ENCODE data around the gene ETF1.
A peak's percentile ranks its signal among the peaks of the same experiment; 100 is the strongest.
"Not testable (repeated sequence)": the region's sequence is repeated elsewhere in the genome, so short reads cannot be mapped to it uniquely, and the experiment has no call there.

Gene ETF1

DNA sequence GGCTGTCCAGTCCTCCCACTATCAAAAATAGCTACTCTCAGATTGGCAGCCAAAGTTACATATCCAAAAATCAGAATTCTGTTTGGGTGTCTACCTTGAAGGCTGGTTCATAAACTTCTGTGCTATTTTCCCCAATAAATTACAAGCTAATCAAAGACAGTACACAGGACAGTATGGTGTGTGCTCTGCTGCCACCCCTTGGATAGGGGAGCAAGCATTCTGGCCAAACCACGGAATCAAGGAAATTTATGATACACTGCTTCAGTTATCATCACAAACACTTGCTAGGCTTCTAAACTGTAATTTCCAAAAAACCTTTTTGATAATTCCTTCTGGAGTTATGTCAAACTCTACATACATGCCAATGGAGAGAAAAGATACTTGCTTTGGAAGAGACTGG, 15.9 kb downstream of the ETF1 start:
- DNase-seq, result no peak

DNA sequence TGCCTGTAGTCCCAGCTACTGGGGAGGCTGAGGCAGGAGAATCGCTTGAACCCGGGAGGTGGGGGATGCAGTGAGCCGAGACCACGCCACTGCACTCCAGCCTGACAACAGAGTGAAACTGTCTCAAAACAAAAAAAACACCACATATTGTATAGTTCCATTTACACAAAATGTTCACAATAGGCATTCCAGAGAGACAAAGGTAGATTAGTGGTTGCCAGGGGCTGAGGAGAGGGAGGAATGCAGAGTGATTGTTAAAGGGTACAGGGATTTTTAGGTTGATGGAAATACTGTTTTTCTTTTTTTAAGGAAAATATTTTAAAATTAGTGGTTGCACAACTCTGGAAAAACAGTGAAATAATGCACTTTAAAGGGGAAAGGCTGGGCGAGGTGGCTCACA, 19.6 kb downstream of the ETF1 start:
- no peak for DNase-seq

DNA sequence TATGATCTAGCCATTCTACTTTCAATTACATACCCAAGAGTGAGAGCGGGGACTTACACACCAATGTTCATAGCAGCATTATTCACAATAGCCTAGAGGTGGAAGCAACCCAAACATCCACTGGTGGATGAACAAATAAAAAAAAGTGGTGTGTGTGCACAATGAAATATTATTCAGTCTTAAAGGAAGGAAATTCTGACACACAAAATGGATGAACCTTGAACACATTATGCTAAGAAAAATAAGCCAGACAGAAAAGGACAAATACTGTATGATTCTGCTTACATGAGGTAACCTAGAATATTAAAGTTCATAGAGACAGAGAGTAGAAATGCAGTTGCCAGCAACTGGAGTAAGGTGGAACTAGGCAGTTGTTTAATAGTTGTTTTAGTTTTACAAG, 22.1 kb downstream of the ETF1 start:
- no peak for DNase-seq

DNA sequence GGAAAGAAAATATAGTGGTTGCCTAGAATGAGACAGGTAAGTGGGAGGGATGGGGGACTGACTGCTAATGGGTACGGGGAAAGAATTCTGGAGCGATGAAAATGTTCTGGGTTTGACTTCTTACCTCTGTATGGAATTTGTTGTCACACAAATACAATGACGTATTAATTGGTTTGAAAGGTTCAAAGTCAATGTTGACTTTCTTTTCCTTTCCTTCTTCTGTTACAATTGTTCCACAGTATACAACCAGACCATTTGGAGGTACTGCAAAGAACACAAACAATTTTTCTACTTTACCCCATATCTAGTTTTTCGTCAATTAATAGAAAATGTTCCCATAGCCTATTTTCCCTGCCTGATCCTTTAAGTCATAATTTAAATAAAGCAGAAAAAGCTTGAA, 25.6 kb downstream of the ETF1 start:
- no peak for DNase-seq

DNA sequence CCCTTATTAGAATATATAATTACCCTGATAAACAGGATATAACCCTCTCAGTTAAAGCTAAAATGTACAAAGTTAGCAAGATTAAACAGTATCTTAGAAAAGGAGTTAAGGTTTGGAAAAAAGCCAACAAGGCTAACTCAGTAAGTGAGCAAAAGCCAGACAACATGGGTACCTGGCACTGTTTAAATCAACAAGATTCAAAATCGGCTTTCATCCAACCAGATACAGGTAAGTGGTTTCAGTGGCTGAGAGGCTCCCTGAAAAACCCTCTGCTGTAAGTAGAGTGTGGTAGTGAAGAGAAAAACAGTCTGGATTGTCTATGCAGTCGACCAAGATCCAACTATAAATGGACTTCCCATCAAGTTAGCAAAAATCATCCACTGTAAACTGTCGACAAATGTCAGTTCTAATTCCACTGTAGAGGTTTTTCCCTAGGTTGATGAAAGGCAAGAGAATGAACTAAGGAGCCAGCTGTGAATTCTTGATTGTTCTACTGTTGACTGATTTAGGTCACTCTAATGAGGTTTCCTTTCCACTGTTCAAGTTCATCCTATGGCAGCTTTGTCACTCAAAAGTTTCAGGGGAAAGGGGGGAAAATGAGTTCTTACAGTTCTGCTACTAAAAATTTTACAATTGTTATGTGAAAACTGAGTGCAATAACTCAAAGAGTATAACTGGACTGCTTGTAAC, 27.3 kb downstream of the ETF1 start:
- no peak for DNase-seq

DNA sequence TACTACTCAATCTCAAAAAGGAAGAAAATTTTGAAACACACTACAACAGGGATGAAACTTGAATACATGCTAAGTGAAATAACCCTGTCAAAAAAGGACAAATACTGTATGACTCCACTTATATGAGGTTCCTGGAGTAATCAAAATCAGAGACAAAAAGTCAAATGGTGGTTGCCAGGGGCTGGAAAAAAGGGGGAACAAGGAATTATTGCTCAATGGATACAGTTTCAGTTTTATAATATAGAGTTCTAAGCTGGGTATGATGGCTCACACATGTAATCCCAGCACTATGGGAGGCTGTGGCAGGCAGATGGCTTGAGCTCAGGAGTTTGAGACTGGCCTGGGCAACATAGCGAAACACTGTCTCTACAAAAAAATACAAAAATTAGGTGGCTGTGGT, 29.0 kb downstream of the ETF1 start:
- DNase-seq, result no peak

DNA sequence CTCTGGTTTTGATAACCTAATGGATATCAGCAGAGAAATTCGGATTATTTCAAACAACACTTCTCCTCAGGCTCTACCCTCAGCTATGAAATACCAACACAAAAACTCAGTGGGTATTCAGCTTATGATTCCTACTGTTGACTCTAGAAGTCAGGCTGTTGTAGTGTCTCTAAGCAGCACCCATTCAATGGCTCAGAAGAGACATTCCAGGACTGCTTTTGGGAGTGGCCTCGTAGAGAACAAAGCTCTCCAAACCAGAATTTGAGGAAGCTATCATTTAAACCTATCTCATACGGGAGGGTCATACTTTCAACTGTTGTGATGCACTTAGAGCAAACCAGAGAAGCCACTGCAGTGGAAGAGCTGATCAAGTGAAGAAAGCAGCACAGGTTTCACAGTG, 34.1 kb downstream of the ETF1 start:
- DNase-seq, result no peak

DNA sequence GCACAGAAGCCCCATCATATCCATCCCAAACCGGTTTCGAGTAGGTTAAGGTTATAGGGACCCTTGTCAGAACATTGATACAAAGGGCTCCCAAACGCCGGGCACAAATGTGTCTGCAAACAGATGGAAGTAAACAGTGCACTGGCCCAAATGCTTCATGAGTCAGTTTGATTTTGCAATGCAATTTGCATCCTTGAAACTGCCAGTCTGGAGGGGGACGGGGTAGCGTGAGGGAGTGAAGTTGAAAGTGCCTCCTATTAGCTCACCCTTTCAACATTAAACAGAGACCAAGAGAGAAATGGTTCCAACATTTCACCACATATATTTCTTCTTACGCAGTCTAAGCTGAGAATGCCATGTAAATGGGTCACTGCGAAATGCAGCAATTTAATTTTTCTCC, 35.6 kb downstream of the ETF1 start:
- not testable (repeated sequence) for DNase-seq

DNA sequence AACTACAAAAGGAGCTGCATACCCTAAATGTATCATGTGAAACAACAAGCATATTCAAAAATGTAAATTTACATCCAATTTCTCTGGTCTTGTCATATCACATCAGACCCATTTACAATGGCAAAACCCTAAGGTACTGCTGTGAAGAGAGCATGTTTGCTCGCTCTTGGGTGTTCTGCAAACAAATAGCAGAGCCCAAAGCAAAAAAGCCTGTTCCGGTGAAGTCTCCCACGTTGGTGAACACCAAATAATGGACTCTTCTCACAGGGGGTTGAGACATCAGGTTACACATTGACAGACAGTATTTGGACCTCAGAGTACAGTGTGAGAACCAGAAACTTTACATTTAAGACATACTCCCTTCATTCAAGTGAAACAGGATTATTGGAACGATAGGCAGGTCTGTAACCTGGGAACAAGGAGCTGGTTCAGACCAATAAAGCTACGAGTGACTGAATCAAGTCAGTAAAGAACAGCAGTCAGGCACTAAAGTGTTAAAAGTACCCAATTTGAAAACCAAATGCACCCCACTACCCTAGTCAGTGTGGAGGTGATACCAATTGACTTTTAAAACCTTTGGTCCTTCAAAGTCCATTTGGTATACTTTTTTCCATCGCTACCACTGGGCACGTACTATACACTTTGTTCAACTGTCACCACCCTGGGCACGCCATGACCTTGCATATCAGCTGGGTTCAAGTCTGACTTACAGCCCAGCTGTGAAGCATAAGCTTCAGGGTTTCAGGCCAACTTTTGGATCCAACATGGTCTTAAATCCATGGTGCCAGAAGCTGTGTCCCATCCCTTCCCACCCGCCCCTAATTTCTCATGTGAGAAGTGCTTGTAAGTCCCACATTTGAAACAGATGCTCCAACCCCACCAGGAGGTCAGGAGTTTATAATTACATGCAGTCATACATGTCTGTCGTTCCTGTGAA, 36.4 kb downstream of the ETF1 start:
- no peak for DNase-seq

DNA sequence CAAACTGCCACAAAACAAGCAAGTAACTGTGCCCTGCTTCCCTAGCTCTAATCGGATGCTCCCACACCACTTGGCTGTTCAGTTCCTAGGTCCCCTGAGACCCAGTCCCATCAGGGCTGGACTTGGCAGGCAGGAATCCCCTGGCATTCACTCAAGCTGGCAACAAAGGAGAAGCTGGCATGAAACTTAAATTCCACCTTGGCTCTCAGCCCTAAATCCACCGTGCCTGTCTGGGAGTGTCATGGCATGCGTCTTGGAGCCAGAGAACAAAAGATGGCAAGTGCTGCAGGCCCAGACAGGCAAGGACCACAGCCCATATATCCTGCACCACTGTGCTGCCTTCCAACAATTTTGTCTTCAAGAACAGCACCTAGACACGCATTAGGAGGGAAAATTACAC, 38.2 kb downstream of the ETF1 start:
- no peak for DNase-seq

DNA sequence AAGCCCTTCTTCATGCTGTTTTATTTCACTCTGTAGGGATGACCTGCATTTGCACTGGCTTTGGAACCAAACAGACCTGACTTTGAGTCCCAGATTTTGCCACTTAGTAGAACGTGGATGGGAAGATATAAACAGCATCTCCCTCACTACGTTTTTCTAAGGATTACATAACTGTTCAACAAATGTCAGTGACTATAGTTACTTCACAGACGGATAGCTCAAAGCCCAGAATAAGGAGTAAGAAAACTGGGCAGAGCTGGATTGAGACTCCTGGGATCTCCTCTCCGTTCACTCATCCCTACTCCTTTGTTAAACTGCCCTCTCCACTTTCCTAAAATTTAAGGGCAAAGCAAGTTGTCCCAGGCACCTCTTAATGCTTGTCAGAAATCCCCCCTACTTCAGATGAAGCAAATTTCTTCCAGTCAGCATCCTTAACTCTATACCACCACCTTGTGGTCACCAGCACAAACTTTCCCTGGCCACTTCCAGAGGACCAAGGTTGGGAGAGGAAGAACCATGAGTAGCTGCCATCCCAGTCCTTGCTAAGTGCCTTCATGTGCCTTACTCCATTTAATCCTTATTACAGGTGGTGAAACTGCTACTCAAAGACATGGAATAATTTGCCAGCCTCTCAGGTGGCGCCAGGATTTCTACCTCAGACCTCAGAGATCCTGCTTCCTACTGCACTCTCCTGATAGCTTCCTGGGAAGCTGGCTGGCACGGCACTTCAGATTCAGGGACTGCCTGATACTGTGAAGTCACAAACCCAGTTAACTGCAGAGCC, 39.4 kb downstream of the ETF1 start:
- DNase-seq, result peak; percentile 34

DNA sequence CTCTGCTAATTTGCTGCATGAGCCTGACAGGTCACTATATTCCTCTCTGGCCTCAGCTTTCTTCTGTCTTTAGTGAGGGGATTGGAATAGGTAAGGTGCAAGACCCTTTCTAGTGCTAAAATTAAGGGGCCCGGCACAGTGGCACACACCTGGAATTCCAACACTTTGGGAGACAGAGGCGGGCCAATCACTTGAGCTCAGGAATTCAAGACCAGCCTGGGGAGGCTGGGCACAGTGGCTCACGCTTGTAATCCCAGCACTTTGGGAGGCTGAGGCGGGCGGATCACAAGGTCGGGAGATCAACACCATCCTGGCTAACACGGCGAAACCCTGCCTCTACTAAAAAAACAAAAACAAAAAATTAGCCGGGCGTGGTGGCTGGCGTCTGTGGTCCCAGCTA, 40.5 kb downstream of the ETF1 start:
- DNase-seq, result no peak

DNA sequence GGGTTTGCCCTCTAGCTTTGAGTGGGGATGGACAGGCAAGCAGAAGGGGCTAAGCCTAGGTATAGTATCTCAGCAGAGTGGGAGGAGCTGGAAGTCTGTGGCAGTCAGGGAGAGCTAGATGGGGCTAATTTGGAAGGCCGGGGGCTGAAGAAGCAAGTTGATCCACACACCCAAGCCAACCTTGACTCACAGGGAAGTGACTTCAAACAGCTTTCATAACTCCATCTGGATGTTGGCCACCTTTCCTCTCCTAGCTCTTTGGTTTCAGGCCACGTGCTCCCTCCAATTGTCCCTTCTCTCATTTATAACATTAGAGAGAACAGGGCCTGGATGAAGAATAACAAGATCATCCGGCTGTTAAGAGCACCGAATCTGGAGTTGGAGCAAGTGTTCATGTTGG, 40.9 kb downstream of the ETF1 start:
- DNase-seq, result no peak

DNA sequence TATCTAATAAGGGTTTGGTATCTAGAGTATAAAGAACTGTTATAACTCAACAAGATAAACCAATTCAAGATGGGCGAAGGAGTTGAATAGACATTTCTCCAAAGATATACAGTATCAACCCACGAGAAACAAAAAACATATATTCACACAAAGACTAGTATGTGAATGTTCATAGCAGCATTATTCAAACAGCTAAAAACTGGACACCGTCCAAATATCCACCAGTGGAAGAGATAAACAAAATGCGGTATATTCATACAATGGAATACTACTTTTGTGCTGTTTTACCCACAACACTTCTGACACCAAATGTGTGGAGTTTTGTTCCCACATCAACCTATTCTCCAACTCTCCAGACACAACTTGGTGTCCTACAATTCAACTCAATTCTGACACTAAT, 44.7 kb downstream of the ETF1 start:
- DNase-seq, result no peak

DNA sequence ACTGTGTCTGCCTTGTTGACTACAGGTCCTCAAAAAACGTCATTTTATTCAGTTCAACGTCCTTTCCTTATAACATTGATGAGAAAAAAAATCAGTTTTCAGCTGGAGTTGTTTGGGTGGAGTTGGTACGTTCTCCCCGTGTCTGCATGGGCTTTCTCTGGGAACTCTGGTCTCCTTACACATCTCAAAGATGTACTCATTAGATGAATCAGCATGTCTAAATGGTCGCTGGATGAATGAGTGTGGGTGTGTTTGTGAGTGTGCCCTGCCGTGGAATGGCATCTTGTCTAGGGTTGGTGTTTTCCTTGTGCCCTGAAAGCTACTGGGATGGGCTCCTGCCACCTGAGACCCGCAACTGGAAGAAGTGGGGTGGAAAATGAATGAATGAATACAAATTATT, 47.7 kb downstream of the ETF1 start:
- no peak for DNase-seq

DNA sequence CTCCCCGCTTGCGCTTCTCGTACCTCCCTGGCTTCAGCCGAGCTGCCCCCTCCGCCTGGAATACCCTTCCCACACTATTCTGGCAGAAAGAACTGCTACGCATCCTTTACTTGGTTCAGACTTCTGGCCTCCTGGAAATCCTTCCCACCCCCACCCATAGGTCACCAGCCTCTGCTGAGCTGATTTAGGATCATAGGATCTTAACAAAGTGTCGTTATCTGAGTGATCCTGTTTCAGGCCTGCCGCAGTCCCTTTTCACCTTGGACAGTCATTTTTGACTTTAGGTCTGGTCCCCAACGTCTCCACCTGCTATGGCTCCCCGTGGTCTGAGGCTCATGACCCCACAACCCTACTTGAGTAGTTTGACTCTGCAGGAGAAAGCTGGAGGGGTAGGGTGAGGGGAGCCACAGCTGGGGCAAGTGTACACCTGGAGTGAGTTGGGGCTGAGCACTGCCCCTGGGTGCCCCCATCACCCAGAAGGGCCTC, 50.4 kb downstream of the ETF1 start:
- no peak for DNase-seq

DNA sequence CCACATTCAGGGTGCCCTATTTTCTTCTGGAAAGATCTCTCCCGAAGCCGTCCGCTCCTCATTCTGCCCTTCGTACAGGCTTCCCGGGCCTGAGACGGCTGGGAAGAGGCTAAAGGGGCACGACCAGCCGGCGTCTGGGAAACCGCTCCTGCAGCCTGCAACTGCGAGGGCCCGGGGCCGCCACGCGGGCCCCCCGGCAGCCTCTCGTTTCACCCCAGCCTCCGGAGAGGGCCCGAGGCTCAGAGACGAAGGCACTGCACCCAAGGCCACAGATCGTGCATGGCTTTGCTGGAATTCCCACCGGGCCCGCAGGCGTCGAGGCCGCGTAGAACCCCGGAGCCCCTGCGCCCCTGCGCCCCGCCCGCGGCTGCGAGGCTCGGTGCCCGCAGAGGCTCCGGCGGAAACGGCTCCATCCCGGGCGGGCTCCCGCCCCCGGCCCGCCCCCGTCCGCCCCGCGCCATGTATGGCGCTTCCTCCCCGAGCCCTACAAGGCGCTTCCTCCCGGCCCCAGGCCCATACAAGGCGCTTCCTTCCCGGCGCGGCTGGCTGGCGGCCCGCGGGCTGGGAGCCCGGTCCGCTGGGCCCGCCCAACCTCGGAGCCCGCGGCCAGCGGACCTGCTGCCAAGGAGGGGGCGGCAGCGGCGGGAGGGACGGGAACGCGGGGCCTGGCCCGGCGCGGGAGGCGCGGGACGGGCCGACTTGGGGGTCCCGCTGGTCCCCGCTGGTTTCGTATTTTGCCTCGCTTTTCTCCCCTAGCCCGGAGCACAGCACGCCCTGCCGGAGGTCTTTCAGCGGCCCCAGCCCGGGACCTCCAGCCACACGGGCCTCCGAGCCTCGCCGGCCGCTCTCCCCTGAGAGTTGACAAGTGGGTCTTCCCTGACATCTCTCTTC, 51.1 kb downstream of the ETF1 start:
- DNase-seq, result peak; percentile 86

DNA sequence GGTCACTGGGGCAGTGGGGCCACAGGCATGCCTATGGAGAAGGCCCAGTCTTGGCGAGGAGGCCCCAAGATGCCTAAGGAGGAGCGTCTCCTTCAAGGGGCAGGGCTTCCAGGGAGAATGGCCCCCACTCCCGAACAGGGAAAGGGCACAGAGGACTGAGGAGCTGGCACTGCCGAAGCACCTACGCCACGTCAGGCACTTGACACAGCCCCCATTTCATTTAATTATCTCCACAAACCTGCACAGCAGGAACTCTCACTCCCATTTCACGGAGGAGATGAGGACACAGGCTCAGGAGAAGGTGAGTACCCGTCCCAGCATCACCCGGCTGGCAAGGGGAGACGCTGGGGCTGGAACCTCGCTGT, 51.8 kb downstream of the ETF1 start:
- no peak for DNase-seq

DNA sequence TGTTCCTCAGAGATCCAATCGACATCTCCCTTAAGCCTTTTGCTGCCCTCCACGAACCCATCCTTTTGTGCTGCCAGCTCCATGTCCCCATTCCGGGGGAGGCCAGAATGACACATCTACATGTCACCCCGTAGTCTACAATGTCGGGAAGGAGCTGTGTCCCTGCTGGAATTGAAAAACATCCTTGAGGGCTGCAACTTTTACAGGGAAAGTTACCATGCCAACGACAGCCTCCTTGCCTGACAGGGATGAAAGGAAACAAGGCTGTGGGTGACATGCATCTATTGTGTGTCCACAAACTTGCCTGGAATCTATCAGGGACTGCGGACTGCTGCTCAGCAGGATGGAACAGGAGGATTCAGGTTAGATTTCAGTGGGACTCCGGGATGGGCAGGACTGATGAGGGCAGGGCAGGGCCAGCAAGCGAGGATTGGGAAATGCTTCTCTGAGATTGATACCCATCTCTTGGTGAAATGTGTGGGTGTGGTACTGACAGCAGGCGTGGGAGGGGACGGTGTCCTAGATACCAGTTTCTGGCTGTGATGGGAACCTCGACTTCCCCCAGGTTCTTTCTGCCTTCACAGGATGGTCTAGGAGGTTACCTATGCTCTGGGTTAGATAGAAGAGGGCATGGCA, 52.3 kb downstream of the ETF1 start:
- DNase-seq, result no peak

DNA sequence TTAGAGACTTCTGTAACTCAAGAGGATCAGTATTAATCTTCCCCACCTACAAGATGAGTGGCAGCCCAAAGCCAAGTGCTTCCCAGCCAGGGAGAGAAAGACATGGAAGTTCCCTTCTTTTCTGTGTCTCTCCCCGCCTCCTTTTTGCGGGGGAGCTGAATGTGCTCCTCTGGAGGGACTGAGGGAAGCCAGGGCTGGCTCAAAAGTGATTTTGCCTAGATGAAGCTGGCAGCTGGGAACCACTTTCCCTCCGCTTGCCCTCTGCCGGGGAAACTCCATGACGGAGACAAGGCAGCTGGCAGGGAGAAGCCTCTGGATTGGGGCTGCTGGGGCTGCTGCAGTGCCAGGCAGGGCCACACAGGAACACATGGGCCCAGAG, 53.4 kb downstream of the ETF1 start:
- DNase-seq, result no peak

DNA sequence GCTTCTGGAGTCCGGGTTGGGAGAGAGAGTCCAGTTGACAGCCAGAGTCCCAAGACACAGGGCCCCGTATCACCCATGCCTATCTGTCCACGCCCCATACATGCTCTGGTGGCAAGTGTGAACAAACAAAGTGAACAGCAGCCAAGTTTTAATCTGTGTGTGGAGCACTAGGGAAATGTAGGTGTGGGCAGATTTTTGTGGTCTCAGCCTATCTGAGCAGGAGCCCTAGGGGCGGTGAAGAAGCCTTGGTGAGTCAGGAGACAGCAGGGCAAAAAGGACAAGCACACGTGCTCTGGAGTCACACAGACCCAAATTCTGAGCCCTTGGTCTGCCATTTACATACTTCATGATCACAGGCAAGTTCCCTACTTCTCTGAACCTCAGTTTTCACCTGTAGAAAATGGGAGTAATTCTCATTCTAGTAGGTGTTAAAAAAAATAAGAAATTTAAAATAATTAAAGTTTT, 54.5 kb downstream of the ETF1 start:
- no peak for DNase-seq

DNA sequence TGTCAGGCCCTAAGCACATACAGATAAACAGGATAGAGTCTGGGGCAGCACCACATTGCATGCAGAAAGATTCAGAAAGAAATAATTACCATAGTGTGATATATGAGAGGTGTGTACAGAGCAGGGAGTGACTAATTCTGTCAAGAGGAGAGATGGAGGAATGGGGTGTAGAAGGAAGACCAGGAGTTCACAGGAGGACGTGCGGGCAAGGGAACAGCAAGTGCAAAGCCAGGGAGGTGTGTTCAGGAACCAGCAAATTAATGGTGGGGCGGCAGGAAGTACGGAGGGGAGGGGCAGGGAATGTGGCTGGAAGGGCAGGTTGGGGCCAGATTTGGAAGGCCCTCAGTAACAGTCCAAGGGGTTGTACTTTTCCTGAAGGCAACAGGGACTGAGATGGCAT, 60.4 kb downstream of the ETF1 start:
- no peak for DNase-seq
